ENCODE results near the gene CFAP74. TPM values are rescaled to one million over a fixed set of nuclear protein-coding genes. Genes with fewer than 3 reads are reported as not detected.

Gene CFAP74
- total and polyA plus RNA-seq, 2 of the 13 experiments (the other 11 are each of a cell fraction or from before 2014, with no cell fraction given): 0.27 to 0.62 TPM

DNA sequence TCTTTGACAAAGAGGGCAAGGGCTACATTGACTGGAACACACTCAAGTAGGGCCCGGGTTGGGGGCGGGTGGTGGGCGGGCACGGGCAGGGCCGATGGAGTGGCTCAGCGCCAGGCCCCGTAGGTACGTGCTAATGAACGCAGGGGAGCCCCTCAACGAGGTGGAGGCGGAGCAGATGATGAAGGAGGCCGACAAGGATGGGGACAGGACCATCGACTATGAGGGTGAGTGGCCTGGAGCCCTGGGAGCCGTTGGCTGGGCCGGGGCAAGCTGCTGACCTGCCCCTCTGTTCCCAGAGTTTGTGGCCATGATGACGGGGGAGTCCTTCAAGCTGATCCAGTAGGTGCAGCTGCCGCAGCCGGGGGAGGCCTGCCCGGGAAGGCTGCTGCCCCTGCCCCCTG, 86.7 kb downstream of the CFAP74 start:
- H3K79me2 ChIP-seq (ENCODE audit: insufficient read depth, low read length): no peaks in the 10 kb centered on the region
- no peaks in the 10 kb centered on the region for H3K9me3 ChIP-seq (ENCODE audit: low read length)
- ATAC-seq: no peak
- H3K27me3 ChIP-seq (ENCODE audit: control insufficient read depth in 1 of 2, insufficient read depth in 2 of 2, low read length in 2 of 2): peaks cover 5 to 18% of the 10 kb centered on the region in 2 experiments; a peak in 4 of 5 replicates
- H3K4me1 ChIP-seq (ENCODE audit: insufficient read depth, low read length): peaks cover 54% of the 10 kb centered on the region
- in situ Hi-C loops (cut with HindIII; ENCODE audit: extremely low pct_ligation_motif_present, low pct_unique_long_range_greater_than_20kb) (no loop called here), intact Hi-C loops (cut with micrococcal nuclease; ENCODE audit: unreplicated experiment) (no loop called here)
- H3K4me3 ChIP-seq (replicated peaks in 1 of 3; ENCODE audit: insufficient read depth in 1 of 3, low read depth in 2 of 3, low read length in 3 of 3): no peak overlapping the region
- WGBS (ENCODE audit: low lambda C conversion rate): 69% methylated on average over 11 of the region's 19 CpGs
- no peak overlapping the region for H3K9ac ChIP-seq (ENCODE audit: insufficient read depth, low read depth, low read length)
- TF ChIP-seq ZMYM4 (CRISPR knock-in tag; IDR thresholded peaks at IDR 0.05) (no peak), ZNF136 (CRISPR knock-in tag; IDR thresholded peaks at IDR 0.05; ENCODE audit: low read depth) (no peak), RAD51 (IDR thresholded peaks at IDR 0.05; ENCODE audit: borderline replicate concordance) (no peak), ZFP36 (IDR thresholded peaks at IDR 0.05; ENCODE audit: borderline replicate concordance, low read depth, low read length, partially characterized antibody) (no peak), RFX5 (IDR thresholded peaks at IDR 0.05; ENCODE audit: low read depth, low read length) (no peak), ETV5 (CRISPR knock-in tag; IDR thresholded peaks at IDR 0.05; ENCODE audit: borderline replicate concordance) (no peak), ZNF576 (CRISPR knock-in tag; IDR thresholded peaks at IDR 0.05) (no peak), BRD4 (CRISPR knock-in tag; IDR thresholded peaks at IDR 0.05) (no peak), ZNF558 (CRISPR knock-in tag; IDR thresholded peaks at IDR 0.05; ENCODE audit: borderline replicate concordance) (no peak)
- TF ChIP-seq, protein P1, sequence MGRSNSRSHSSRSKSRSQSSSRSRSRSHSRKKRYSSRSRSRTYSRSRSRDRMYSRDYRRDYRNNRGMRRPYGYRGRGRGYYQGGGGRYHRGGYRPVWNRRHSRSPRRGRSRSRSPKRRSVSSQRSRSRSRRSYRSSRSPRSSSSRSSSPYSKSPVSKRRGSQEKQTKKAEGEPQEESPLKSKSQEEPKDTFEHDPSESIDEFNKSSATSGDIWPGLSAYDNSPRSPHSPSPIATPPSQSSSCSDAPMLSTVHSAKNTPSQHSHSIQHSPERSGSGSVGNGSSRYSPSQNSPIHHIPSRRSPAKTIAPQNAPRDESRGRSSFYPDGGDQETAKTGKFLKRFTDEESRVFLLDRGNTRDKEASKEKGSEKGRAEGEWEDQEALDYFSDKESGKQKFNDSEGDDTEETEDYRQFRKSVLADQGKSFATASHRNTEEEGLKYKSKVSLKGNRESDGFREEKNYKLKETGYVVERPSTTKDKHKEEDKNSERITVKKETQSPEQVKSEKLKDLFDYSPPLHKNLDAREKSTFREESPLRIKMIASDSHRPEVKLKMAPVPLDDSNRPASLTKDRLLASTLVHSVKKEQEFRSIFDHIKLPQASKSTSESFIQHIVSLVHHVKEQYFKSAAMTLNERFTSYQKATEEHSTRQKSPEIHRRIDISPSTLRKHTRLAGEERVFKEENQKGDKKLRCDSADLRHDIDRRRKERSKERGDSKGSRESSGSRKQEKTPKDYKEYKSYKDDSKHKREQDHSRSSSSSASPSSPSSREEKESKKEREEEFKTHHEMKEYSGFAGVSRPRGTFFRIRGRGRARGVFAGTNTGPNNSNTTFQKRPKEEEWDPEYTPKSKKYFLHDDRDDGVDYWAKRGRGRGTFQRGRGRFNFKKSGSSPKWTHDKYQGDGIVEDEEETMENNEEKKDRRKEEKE (IDR thresholded peaks at IDR 0.05): no peak
- TF ChIP-seq, protein P2, sequence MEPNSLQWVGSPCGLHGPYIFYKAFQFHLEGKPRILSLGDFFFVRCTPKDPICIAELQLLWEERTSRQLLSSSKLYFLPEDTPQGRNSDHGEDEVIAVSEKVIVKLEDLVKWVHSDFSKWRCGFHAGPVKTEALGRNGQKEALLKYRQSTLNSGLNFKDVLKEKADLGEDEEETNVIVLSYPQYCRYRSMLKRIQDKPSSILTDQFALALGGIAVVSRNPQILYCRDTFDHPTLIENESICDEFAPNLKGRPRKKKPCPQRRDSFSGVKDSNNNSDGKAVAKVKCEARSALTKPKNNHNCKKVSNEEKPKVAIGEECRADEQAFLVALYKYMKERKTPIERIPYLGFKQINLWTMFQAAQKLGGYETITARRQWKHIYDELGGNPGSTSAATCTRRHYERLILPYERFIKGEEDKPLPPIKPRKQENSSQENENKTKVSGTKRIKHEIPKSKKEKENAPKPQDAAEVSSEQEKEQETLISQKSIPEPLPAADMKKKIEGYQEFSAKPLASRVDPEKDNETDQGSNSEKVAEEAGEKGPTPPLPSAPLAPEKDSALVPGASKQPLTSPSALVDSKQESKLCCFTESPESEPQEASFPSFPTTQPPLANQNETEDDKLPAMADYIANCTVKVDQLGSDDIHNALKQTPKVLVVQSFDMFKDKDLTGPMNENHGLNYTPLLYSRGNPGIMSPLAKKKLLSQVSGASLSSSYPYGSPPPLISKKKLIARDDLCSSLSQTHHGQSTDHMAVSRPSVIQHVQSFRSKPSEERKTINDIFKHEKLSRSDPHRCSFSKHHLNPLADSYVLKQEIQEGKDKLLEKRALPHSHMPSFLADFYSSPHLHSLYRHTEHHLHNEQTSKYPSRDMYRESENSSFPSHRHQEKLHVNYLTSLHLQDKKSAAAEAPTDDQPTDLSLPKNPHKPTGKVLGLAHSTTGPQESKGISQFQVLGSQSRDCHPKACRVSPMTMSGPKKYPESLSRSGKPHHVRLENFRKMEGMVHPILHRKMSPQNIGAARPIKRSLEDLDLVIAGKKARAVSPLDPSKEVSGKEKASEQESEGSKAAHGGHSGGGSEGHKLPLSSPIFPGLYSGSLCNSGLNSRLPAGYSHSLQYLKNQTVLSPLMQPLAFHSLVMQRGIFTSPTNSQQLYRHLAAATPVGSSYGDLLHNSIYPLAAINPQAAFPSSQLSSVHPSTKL (CRISPR knock-in tag; IDR thresholded peaks at IDR 0.05): no peak
- no peaks in the 10 kb centered on the region for H3K36me3 ChIP-seq (replicated peaks in 1 of 2; ENCODE audit: control insufficient read depth in 1 of 2, insufficient read depth in 2 of 2, low read length in 2 of 2)
- no peaks in the 10 kb centered on the region for H4K20me1 ChIP-seq (ENCODE audit: insufficient read depth, low read length)
- H3K4me2 ChIP-seq (ENCODE audit: low read depth, low read length): no peak overlapping the region
- BruUV-seq (replicated peaks): no TSS peak
- CTCF ChIA-PET (ENCODE audit: low intra/inter-chr PET ratio, low total read pairs): no interaction called here
- POLR2A ChIA-PET: no interaction called here
- no peak for DNase-seq (ENCODE audit: low spot score)
- no peak for FAIRE-seq
- no peak overlapping the region for H2AFZ ChIP-seq (ENCODE audit: low read length)
- no peak overlapping the region for H3K27ac ChIP-seq (ENCODE audit: extremely low read length, insufficient read depth, low read length)

Measured in HepG2 (cell line).